Tibial nerve (tissue), 3 donors: ENCODE data around the gene TRIM38.

ENCODE experiments used
- CTCF ChIP-seq, 5 experiments: fragments of 200-600 bp in 3 of 5; fragments of 450-650 bp in 2 of 5; sonication (generic) in 3 of 5; IDR thresholded peaks; one replicate each; pipeline ENCODE4 v1.5.1; 2016 to 2019; ENCODE audit warnings: antibody characterized with exemption in 5 of 5, mild to moderate bottlenecking in 3 of 5, moderate library complexity in 2 of 5
- POLR2A ChIP-seq, 2 donors: fragments of 450-650 bp; IDR thresholded peaks; one replicate each; pipeline ENCODE4 v1.6.1; 2017; ENCODE audit warnings: antibody characterized with exemption in 2 of 2, mild to moderate bottlenecking in 2 of 2, moderate library complexity in 2 of 2

- TF ChIP-seq POLR2A (IDR thresholded peaks at IDR 0.05): no peak
- no peak for TF ChIP-seq CTCF (IDR thresholded peaks at IDR 0.05)
Measured at GRCh38 chr6:25956226-25956625, 6.4 kb upstream of the TRIM38 start.
